ENCODE measurements around the gene OR2K2. TPM values are rescaled to one million over a fixed set of nuclear protein-coding genes. Genes with fewer than 3 reads are reported as not detected.
"Not testable (repeated sequence)": the region's sequence is repeated elsewhere in the genome, so short reads cannot be mapped to it uniquely, and the experiment has no call there.

The OR2K2 gene
- not detected for polyA plus RNA-seq (ENCODE audit: insufficient read length)

- no peak for DNase-seq
Observed at GRCh38 chr9:111330124-111330523, at the start of gene OR2K2. Gene OR2K2 (minus strand): TSS chr9:111330224. CDS start chr9:111328433, 1,791 bp downstream.

- DNase-seq: no peak
Observed at GRCh38 chr9:111375817-111376564, 46.0 kb upstream of the OR2K2 start.

GRCh38 chr9:111375062-111375461 is 45.0 kb upstream of the OR2K2 start:
- no peak for DNase-seq

- no peak for DNase-seq
Observed at GRCh38 chr9:111372297-111372696, 42.3 kb upstream of the OR2K2 start.

- no peak for DNase-seq
Observed at GRCh38 chr9:111366978-111367377, 37.0 kb upstream of the OR2K2 start.

GRCh38 chr9:111362526-111362925 is 32.5 kb upstream of the OR2K2 start:
- DNase-seq: no peak

GRCh38 chr9:111360881-111361280 is 30.9 kb upstream of the OR2K2 start:
- no peak for DNase-seq

GRCh38 chr9:111356481-111357244 is 26.6 kb upstream of the OR2K2 start:
- DNase-seq: peak; percentile 19

GRCh38 chr9:111352545-111352944 is 22.5 kb upstream of the OR2K2 start:
- no peak for DNase-seq

- DNase-seq: no peak
Observed at GRCh38 chr9:111350556-111350955, 20.5 kb upstream of the OR2K2 start.

- DNase-seq: no peak
Observed at GRCh38 chr9:111349766-111350165, 19.7 kb upstream of the OR2K2 start.

- no peak for DNase-seq
Observed at GRCh38 chr9:111348821-111349271, 18.8 kb upstream of the OR2K2 start.

- DNase-seq: not testable (repeated sequence)
Observed at GRCh38 chr9:111334318-111334863, 4.4 kb upstream of the OR2K2 start.

GRCh38 chr9:111320631-111321030 is 9.4 kb downstream of the OR2K2 start:
- DNase-seq: no peak

- no peak for DNase-seq
Observed at GRCh38 chr9:111316796-111317195, 13.2 kb downstream of the OR2K2 start.

- no peak for DNase-seq
Observed at GRCh38 chr9:111305914-111306313, 24.1 kb downstream of the OR2K2 start.

GRCh38 chr9:111304000-111304399 is 26.0 kb downstream of the OR2K2 start:
- not testable (repeated sequence) for DNase-seq

- DNase-seq: no peak
Observed at GRCh38 chr9:111301195-111301594, 28.8 kb downstream of the OR2K2 start.

GRCh38 chr9:111300140-111300735 is 29.8 kb downstream of the OR2K2 start:
- no peak for DNase-seq

- not testable (repeated sequence) for DNase-seq
Observed at GRCh38 chr9:111299599-111299966, 30.4 kb downstream of the OR2K2 start.

- peak; percentile 75 for DNase-seq
Observed at GRCh38 chr9:111298731-111299598, 31.1 kb downstream of the OR2K2 start.

- DNase-seq: no peak
Observed at GRCh38 chr9:111298111-111298510, 31.9 kb downstream of the OR2K2 start.
